HepG2 (cell line): ENCODE measurements around the gene FIS1. TPM values are rescaled to one million over a fixed set of nuclear protein-coding genes. Genes with fewer than 3 reads are reported as not detected.

ENCODE experiments used
- BHLHE40 ChIP-seq: IDR thresholded peaks from 2 replicates; pipeline ENCODE4 v1.6.1; 2011; ENCODE audit warnings: low read length, improper control_type of control experiment
- CBFB ChIP-seq: sonication (generic); formaldehyde crosslinking; IDR thresholded peaks from 2 replicates; pipeline ENCODE4 v1.4.0; 2020; ENCODE audit warnings: missing genetic modification reagents
- CBX5 ChIP-seq: sonication (generic); formaldehyde crosslinking; IDR thresholded peaks from 2 replicates; pipeline ENCODE4 v1.4.0; 2020; ENCODE audit warnings: missing genetic modification reagents, borderline replicate concordance
- DPF2 ChIP-seq: sonication (generic); formaldehyde crosslinking; IDR thresholded peaks from 2 replicates; pipeline ENCODE4 v1.4.0; 2020; ENCODE audit warnings: mild to moderate bottlenecking, low read depth, missing genetic modification reagents, borderline replicate concordance
- ELF3 ChIP-seq: IDR thresholded peaks from 2 replicates; pipeline ENCODE4 v1.6.1; 2016; ENCODE audit warnings: missing genetic modification reagents, missing compliant biosample characterization
- GZF1 ChIP-seq: sonication (generic); formaldehyde crosslinking; IDR thresholded peaks from 2 replicates; pipeline ENCODE4 v1.5.1; 2020; ENCODE audit warnings: mild to moderate bottlenecking, missing genetic modification reagents
- KDM5B ChIP-seq: sonication (generic); formaldehyde crosslinking; IDR thresholded peaks from 2 replicates; pipeline ENCODE4 v1.4.0; 2020; ENCODE audit warnings: missing genetic modification reagents, mild to moderate bottlenecking, borderline replicate concordance
- MTF1 ChIP-seq: sonication (generic); formaldehyde crosslinking; IDR thresholded peaks from 2 replicates; pipeline ENCODE4 v1.5.0; 2020; ENCODE audit warnings: missing genetic modification reagents
- MZF1 ChIP-seq: sonication (generic); formaldehyde crosslinking; IDR thresholded peaks from 2 replicates; pipeline ENCODE4 v1.8.1; 2023; ENCODE audit warnings: mild to moderate bottlenecking, missing genetic modification reagents, borderline replicate concordance
- NBN ChIP-seq: fragments of 450-650 bp; conservative IDR thresholded peaks from 2 replicates; pipeline ENCODE4 v1.6.1; 2017
- NCOR1 ChIP-seq: fragments of 200-600 bp; sonication (generic); IDR thresholded peaks from 2 replicates; pipeline ENCODE4 v1.7.0; 2017; ENCODE audit warnings: antibody characterized with exemption, low read length, borderline replicate concordance
- PHF21A ChIP-seq: sonication (generic); formaldehyde crosslinking; IDR thresholded peaks from 2 replicates; pipeline ENCODE4 v1.5.0; 2020; ENCODE audit warnings: mild to moderate bottlenecking, missing genetic modification reagents
- PREB ChIP-seq: sonication (generic); formaldehyde crosslinking; IDR thresholded peaks from 2 replicates; pipeline ENCODE4 v1.4.0; 2020; ENCODE audit warnings: missing genetic modification reagents
- TERF1 ChIP-seq: sonication (generic); formaldehyde crosslinking; IDR thresholded peaks from 2 replicates; pipeline ENCODE4 v1.8.0; 2022; ENCODE audit warnings: mild to moderate bottlenecking, missing genetic modification reagents, moderate library complexity
- THRA ChIP-seq: sonication (generic); formaldehyde crosslinking; IDR thresholded peaks from 2 replicates; pipeline ENCODE4 v1.4.0; 2020; ENCODE audit warnings: missing genetic modification reagents, borderline replicate concordance
- ZBTB49 ChIP-seq: sonication (generic); formaldehyde crosslinking; IDR thresholded peaks from 2 replicates; pipeline ENCODE4 v1.4.0; 2020; ENCODE audit warnings: missing genetic modification reagents, borderline replicate concordance
- ZFP62 ChIP-seq: sonication (generic); formaldehyde crosslinking; IDR thresholded peaks from 2 replicates; pipeline ENCODE4 v1.4.0; 2020; ENCODE audit warnings: missing genetic modification reagents
- ZFP91 ChIP-seq: sonication (generic); formaldehyde crosslinking; IDR thresholded peaks from 2 replicates; pipeline ENCODE4 v1.9.0; 2022; ENCODE audit warnings: missing genetic modification reagents, mild to moderate bottlenecking, borderline replicate concordance
- ZNF335 ChIP-seq: sonication (generic); formaldehyde crosslinking; IDR thresholded peaks from 2 replicates; pipeline ENCODE4 v1.4.0; 2020; ENCODE audit warnings: missing genetic modification reagents
- ZNF382 ChIP-seq: sonication (generic); formaldehyde crosslinking; IDR thresholded peaks from 2 replicates; pipeline ENCODE4 v1.5.0; 2020; ENCODE audit warnings: missing genetic modification reagents, mild to moderate bottlenecking, borderline replicate concordance
- ZNF879 ChIP-seq: sonication (generic); formaldehyde crosslinking; IDR thresholded peaks from 2 replicates; pipeline ENCODE4 v1.8.1; 2023; ENCODE audit warnings: missing genetic modification reagents
- ZSCAN22 ChIP-seq: sonication (generic); formaldehyde crosslinking; IDR thresholded peaks from 2 replicates; pipeline ENCODE4 v1.4.0; 2020; ENCODE audit warnings: mild to moderate bottlenecking, missing genetic modification reagents
- polyA plus RNA-seq, 8 experiments: library from polyadenylated mRNA; depleted of rRNA in 3 of 8; stranded (reverse) in 7 of 8; unstranded in 1 of 8; fragments of >200 nt; fragmentation: Illumina TruSeq in 4 of 8; extraction: Trizol in 4 of 8; gene quantifications; 2 replicates each; pipeline versions ENCODE4 v1.2.1 to v1.2.3, GENCODE V29; 2011 to 2016; ENCODE audit warnings: low read depth in 4 of 8, missing spikeins in 1 of 8, mixed read lengths in 1 of 8; ENCODE audit not compliant: insufficient read depth in 1 of 8
- total RNA-seq, 5 experiments: library from RNA; depleted of rRNA; stranded (reverse); fragments of >200 nt; fragmentation: Illumina TruSeq; extraction: Trizol; gene quantifications; 2 replicates each; pipeline ENCODE4 v1.2.3, GENCODE V29; 2016; ENCODE audit warnings: low read depth in 1 of 5

FIS1 gene
- total and polyA plus RNA-seq, 2 of the 13 experiments (the other 11 are each of a cell fraction or from before 2014, with no cell fraction given) = 97.5 to 101 TPM

- no peak for TF ChIP-seq KDM5B (CRISPR knock-in tag)
- no peak for TF ChIP-seq MZF1 (CRISPR knock-in tag)
- TF ChIP-seq ZFP91 = no peak
- no peak for TF ChIP-seq ZNF879 (CRISPR knock-in tag)
- TF ChIP-seq ELF3 = no peak
- peak; percentile 85 for TF ChIP-seq NCOR1
- no peak; the same call in 1 of the 2 replicates for TF ChIP-seq CBX5 (CRISPR knock-in tag)
- TF ChIP-seq ZFP62 (CRISPR knock-in tag) = no peak
- TF ChIP-seq BHLHE40 = peak; percentile 91
- no peak for TF ChIP-seq ZNF335 (CRISPR knock-in tag)
- no peak for TF ChIP-seq DPF2 (CRISPR knock-in tag)
- TF ChIP-seq ZBTB49 (CRISPR knock-in tag) = no peak
- no peak for TF ChIP-seq TERF1 (CRISPR knock-in tag)
- TF ChIP-seq ZNF382 (CRISPR knock-in tag) = no peak
- TF ChIP-seq THRA (CRISPR knock-in tag) = no peak; the same call in 1 of the 2 replicates
- no peak for TF ChIP-seq ZSCAN22 (CRISPR knock-in tag)
- no peak for TF ChIP-seq CBFB (CRISPR knock-in tag)
- TF ChIP-seq PREB = no peak
- TF ChIP-seq MTF1 (CRISPR knock-in tag) = no peak
- TF ChIP-seq NBN = no peak
- TF ChIP-seq PHF21A = peak; percentile 53; the same call in 1 of the 2 replicates
- TF ChIP-seq GZF1 (CRISPR knock-in tag) = no peak
These were observed 24.6 kb downstream of the FIS1 start (continued) for GRCh38 chr7:101220295-101220694.
